Esophagus muscularis mucosa (tissue), 3 donors: ENCODE results near the gene PGAP3.

Experiments used
- CTCF ChIP-seq, 3 experiments: fragments of 200-600 bp in 2 of 3; fragments of 450-650 bp in 1 of 3; sonication (generic) in 2 of 3; IDR thresholded peaks; one replicate each; pipeline ENCODE4 v1.5.1; 2017 to 2019; ENCODE audit warnings: antibody characterized with exemption in 3 of 3, mild to moderate bottlenecking in 2 of 3, moderate library complexity in 1 of 3
- POLR2A ChIP-seq: fragments of 450-650 bp; IDR thresholded peaks from one replicate; pipeline ENCODE4 v1.6.1; 2017; ENCODE audit warnings: antibody characterized with exemption, moderate library complexity, mild to moderate bottlenecking, low read depth

DNA sequence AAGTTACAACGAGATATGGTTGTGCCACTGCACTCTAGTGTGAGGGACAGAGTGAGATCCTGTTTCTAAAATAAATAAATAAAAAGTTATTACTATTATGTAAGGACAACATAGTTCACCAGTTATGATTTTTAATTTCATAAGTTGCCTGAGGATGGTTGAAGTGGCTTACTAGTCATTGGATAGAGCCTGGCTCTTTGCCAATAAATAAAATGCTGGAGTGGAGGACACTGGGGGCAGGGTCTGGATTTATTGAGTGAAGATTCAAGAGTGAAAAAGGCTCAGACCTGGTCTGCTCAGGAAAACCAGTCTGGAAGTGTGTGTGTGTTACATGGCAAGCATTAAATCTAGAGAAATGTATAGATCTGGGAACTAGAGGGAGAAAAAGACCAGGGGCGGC lies 48.8 kb downstream of the PGAP3 start:
- TF ChIP-seq POLR2A (no peak), CTCF (IDR thresholded peaks at IDR 0.05) (no peak)
